Measurements from ENCODE around the gene TTC9C.
"Not testable (repeated sequence)": the region's sequence is repeated elsewhere in the genome, so short reads cannot be mapped to it uniquely, and the experiment has no call there.

Gene TTC9C

GRCh38 chr11:62688491-62688890, 39.8 kb upstream of the TTC9C start:
- H3K4me3 ChIP-seq (ENCODE audit: low read depth, low read length), result no peak overlapping the region
- in situ Hi-C loops (cut with HindIII; ENCODE audit: low sequenced_read_pairs), result no loop called here
- no peak for TF ChIP-seq CTCF (IDR thresholded peaks at IDR 0.05; ENCODE audit: low read depth, low read length, missing control alignments)
- no peak for DNase-seq (ENCODE audit: low read depth)

GRCh38 chr11:62689421-62690183, 38.7 kb upstream of the TTC9C start, which contains the start of gene LRRN4CL:
Gene LRRN4CL (minus strand): TSS chr11:62689530. CDS start chr11:62688508, 1,022 bp downstream.
- no peak for TF ChIP-seq CTCF (IDR thresholded peaks at IDR 0.05; ENCODE audit: low read depth, low read length, missing control alignments)
- DNase-seq (ENCODE audit: low read depth), result peak; percentile 73
- H3K4me3 ChIP-seq (ENCODE audit: low read depth, low read length), result no peak within 1 kb of the TSS
- in situ Hi-C loops (cut with HindIII; ENCODE audit: low sequenced_read_pairs), result no loop called here

- H3K4me3 ChIP-seq (ENCODE audit: low read depth, low read length); in situ Hi-C loops (cut with HindIII; ENCODE audit: low sequenced_read_pairs): not testable (repeated sequence)
- DNase-seq (ENCODE audit: low read depth), result peak; percentile 11
These were observed 34.7 kb upstream of the TTC9C start for GRCh38 chr11:62693624-62694023.

- in situ Hi-C loops (cut with HindIII; ENCODE audit: low sequenced_read_pairs), result no loop called here
- peak; percentile 87 for TF ChIP-seq CTCF (IDR thresholded peaks at IDR 0.05; ENCODE audit: low read depth, low read length, missing control alignments)
- DNase-seq (ENCODE audit: low read depth), result peak; percentile 72
- no peak overlapping the region for H3K4me3 ChIP-seq (ENCODE audit: low read depth, low read length)
These were observed 33.7 kb upstream of the TTC9C start for GRCh38 chr11:62694455-62695167.

GRCh38 chr11:62702246-62702645, 26.0 kb upstream of the TTC9C start:
- no peak for DNase-seq (ENCODE audit: low read depth)
- TF ChIP-seq CTCF (IDR thresholded peaks at IDR 0.05; ENCODE audit: low read depth, low read length, missing control alignments), result no peak
- H3K4me3 ChIP-seq (ENCODE audit: low read depth, low read length), result no peak overlapping the region
- in situ Hi-C loops (cut with HindIII; ENCODE audit: low sequenced_read_pairs), result no loop called here

GRCh38 chr11:62703921-62704320, 24.4 kb upstream of the TTC9C start:
- in situ Hi-C loops (cut with HindIII; ENCODE audit: low sequenced_read_pairs); H3K4me3 ChIP-seq (ENCODE audit: low read depth, low read length); DNase-seq (ENCODE audit: low read depth): not testable (repeated sequence)

- peak overlapping the region; percentile 60 for H3K4me3 ChIP-seq (ENCODE audit: low read depth, low read length)
- in situ Hi-C loops (cut with HindIII; ENCODE audit: low sequenced_read_pairs), result no loop called here
- TF ChIP-seq CTCF (IDR thresholded peaks at IDR 0.05; ENCODE audit: low read depth, low read length, missing control alignments), result no peak
- DNase-seq (ENCODE audit: low read depth), result no peak
These were observed 22.9 kb upstream of the TTC9C start for GRCh38 chr11:62705413-62705812.
